T-cell (primary cell): ENCODE results near the gene CLDN18. TPM values are rescaled to one million over a fixed set of nuclear protein-coding genes. Genes with fewer than 3 reads are reported as not detected.

Experiments used
- ATAC-seq, 4 experiments: fragments of 200-7000 bp in 3 of 4; fragments of 150-1000 bp in 1 of 4; cut with Tn5 transposase; replicated peaks in 1 of 4; 1 replicate in 3 of 4; 2 replicates in 1 of 4; pipeline ENCODE4 v1.10.0; 2021; ENCODE audit warnings: moderate library complexity in 3 of 4, mild to moderate bottlenecking in 2 of 4, moderate number of reproducible peaks in 1 of 4
- CTCF ChIA-PET, 2 donors: fragments of 300-600 bp; sonication (Branson Sonifier 250); formaldehyde crosslinking; loops; one replicate each; lab custom pipeline; 2022; ENCODE audit warnings: antibody characterized with exemption in 2 of 2; lab: Charles Lee
- POLR2A ChIA-PET, 2 donors: fragments of 300-600 bp; sonication (Branson Sonifier 250); formaldehyde crosslinking; loops; one replicate each; lab custom pipeline; 2022; ENCODE audit warnings: antibody characterized with exemption in 2 of 2; lab: Charles Lee
- DNase-seq, 35 experiments: peaks; one replicate each; pipeline versions ENCODE4 v3.0.0 to v3.0.0-alpha.2; 2013 to 2023
- H3K27ac ChIP-seq: one replicate; pipeline ENCODE4 v1.5.1; 2013; ENCODE audit warnings: low read length
- H3K27me3 ChIP-seq, 2 experiments: replicated peaks in 1 of 2; 1 replicate in 1 of 2; 2 replicates in 1 of 2; pipeline versions ENCODE4 v1.6.1 to v1.7.0; 2013; ENCODE audit warnings: low read length in 1 of 2, mixed read lengths in 1 of 2; ENCODE audit not compliant: control insufficient read depth in 2 of 2, insufficient read depth in 2 of 2; ENCODE audit errors: extremely low read depth in 1 of 2
- H3K36me3 ChIP-seq, 2 donors: 1 replicate in 1 of 2; 2 replicates in 1 of 2; pipeline versions ENCODE4 v1.6.1 to v1.7.0; 2013; ENCODE audit warnings: low read length in 1 of 2; ENCODE audit not compliant: control insufficient read depth in 2 of 2, insufficient read depth in 1 of 2; ENCODE audit errors: extremely low read depth in 1 of 2
- H3K4me1 ChIP-seq, 2 experiments: 1 replicate in 1 of 2; 2 replicates in 1 of 2; pipeline versions ENCODE4 v1.6.1 to v1.7.0; 2013; ENCODE audit warnings: low read length in 2 of 2, mixed read lengths in 1 of 2; ENCODE audit not compliant: insufficient read depth in 2 of 2, control insufficient read depth in 1 of 2; ENCODE audit errors: extremely low read depth in 1 of 2
- H3K4me3 ChIP-seq, 2 donors: 1 replicate in 1 of 2; 2 replicates in 1 of 2; pipeline versions ENCODE4 v1.5.1 to v1.7.0; 2013; ENCODE audit warnings: mild to moderate bottlenecking in 2 of 2, low read length in 1 of 2, moderate library complexity in 1 of 2; ENCODE audit not compliant: control insufficient read depth in 1 of 2; ENCODE audit errors: extremely low read depth in 1 of 2
- H3K9me3 ChIP-seq: 2 replicates; pipeline ENCODE4 v1.7.0; 2013
- H3K27ac Mint-ChIP-seq, 2 donors: one replicate each; pipeline ENCODE4 v1.8.0; 2020 to 2021; ENCODE audit warnings: mild to moderate bottlenecking in 2 of 2, mixed read lengths in 2 of 2
- H3K27me3 Mint-ChIP-seq, 2 donors: one replicate each; pipeline ENCODE4 v1.8.0; 2021 to 2022; ENCODE audit warnings: mixed read lengths in 2 of 2
- H3K36me3 Mint-ChIP-seq: one replicate; pipeline ENCODE4 v1.8.0; 2021; ENCODE audit warnings: mixed read lengths
- H3K4me1 Mint-ChIP-seq, 3 donors: one replicate each; pipeline ENCODE4 v1.8.0; 2020 to 2022; ENCODE audit warnings: mixed read lengths in 3 of 3, mild to moderate bottlenecking in 1 of 3
- H3K4me3 Mint-ChIP-seq, 3 donors: one replicate each; pipeline ENCODE4 v1.8.0; 2020 to 2022; ENCODE audit warnings: mild to moderate bottlenecking in 3 of 3, mixed read lengths in 3 of 3, moderate library complexity in 3 of 3
- H3K9me3 Mint-ChIP-seq, 3 donors: one replicate each; pipeline ENCODE4 v1.8.0; 2020 to 2022; ENCODE audit warnings: mixed read lengths in 3 of 3
- WGBS: methylation state at CpG from one replicate; pipeline ENCODE4 v1.1.5; 2013; ENCODE audit warnings: missing lambda C conversion rate; ENCODE audit not compliant: insufficient coverage; 5-methylcytosine and 5-hydroxymethylcytosine counted together
- total RNA-seq, 35 experiments: library from RNA in 6 of 35; stranded (reverse) in 6 of 35; fragments of 120-200 nt in 1 of 35; gene quantifications; one replicate each; pipeline versions ENCODE4 v1.2.1 to v1.2.4 and lab custom pipeline; 2013 to 2026

CLDN18 gene
- total RNA-seq, 5 donors from 2014 or later (not counting 1 experiment from before 2014, with no cell fraction given), result 0.18 to 0.47 (median 0.23) TPM; not detected in 2

- H3K4me3 Mint-ChIP-seq, result no peak overlapping the region
- peaks cover 0 to 15% of the 10 kb centered on the region in 2 experiments for H3K27me3 ChIP-seq
- CTCF ChIA-PET, result interaction anchor here (0.6 to 1.7 kb wide), 4 partner anchors 10 to 946 kb away, joined by 3 to 5 read pairs (median 4); no protein-coding TSS in a partner anchor
- DNase-seq, result peak in 1 of 35 experiments; percentile 6
- H3K4me1 Mint-ChIP-seq, result no peaks in the 10 kb centered on the region
- no peaks in the 10 kb centered on the region for H3K36me3 ChIP-seq
- H3K4me1 ChIP-seq, result no peaks in the 10 kb centered on the region
- no peaks in the 10 kb centered on the region for H3K9me3 ChIP-seq
- no peak overlapping the region for H3K27ac ChIP-seq
- H3K9me3 Mint-ChIP-seq, result no peaks in the 10 kb centered on the region
- H3K27ac Mint-ChIP-seq, result no peak overlapping the region
- no peak overlapping the region for H3K4me3 ChIP-seq
- H3K36me3 Mint-ChIP-seq, result no peaks in the 10 kb centered on the region
- 22% methylated on average over 5 of the region's 8 CpGs for WGBS
- H3K27me3 Mint-ChIP-seq, result peaks cover 20 to 28% of the 10 kb centered on the region in 2 donors
- no peak for ATAC-seq
- POLR2A ChIA-PET, result no interaction called here
Observed at GRCh38 chr3:138051947-138052802, 42.2 kb downstream of the CLDN18 start.

- H3K9me3 ChIP-seq, result no peaks in the 10 kb centered on the region
- no peaks in the 10 kb centered on the region for H3K4me1 ChIP-seq
- H3K36me3 ChIP-seq, result no peaks in the 10 kb centered on the region
- no peak for DNase-seq
- H3K36me3 Mint-ChIP-seq, result no peaks in the 10 kb centered on the region
- ATAC-seq, result no peak
- no peaks in the 10 kb centered on the region for H3K9me3 Mint-ChIP-seq
- H3K27me3 Mint-ChIP-seq, result peaks cover 19 to 22% of the 10 kb centered on the region in 2 donors
- ChIA-PET CTCF (no interaction called here), POLR2A (no interaction called here)
- H3K4me3 ChIP-seq, result no peak overlapping the region
- H3K27me3 ChIP-seq, result peaks cover 0 to 12% of the 10 kb centered on the region in 2 experiments
- H3K27ac Mint-ChIP-seq, result no peak overlapping the region
- H3K4me3 Mint-ChIP-seq, result no peak overlapping the region
- WGBS, result no CpG with 5 or more reads among the region's 1 CpG
- H3K4me1 Mint-ChIP-seq, result no peaks in the 10 kb centered on the region
- no peak overlapping the region for H3K27ac ChIP-seq
Observed at GRCh38 chr3:138054057-138054456, 44.1 kb downstream of the CLDN18 start.

GRCh38 chr3:138057384-138057783 lies 47.4 kb downstream of the CLDN18 start:
- Mint-ChIP-seq H3K27me3 (peaks cover 13 to 19% of the 10 kb centered on the region in 2 donors), H3K27ac (no peak overlapping the region), H3K4me1 (no peaks in the 10 kb centered on the region), H3K9me3 (no peaks in the 10 kb centered on the region), H3K4me3 (no peak overlapping the region), H3K36me3 (no peaks in the 10 kb centered on the region)
- Histone ChIP-seq H3K4me1 (no peaks in the 10 kb centered on the region), H3K27ac (no peak overlapping the region), H3K27me3 (peaks cover 0 to 2% of the 10 kb centered on the region in 2 experiments), H3K9me3 (no peaks in the 10 kb centered on the region), H3K4me3 (no peak overlapping the region), H3K36me3 (no peaks in the 10 kb centered on the region)
- POLR2A ChIA-PET, result no interaction called here
- CTCF ChIA-PET, result interaction anchor here in 1 of 2 donors (1.0 kb wide), 1 partner anchor 10 kb away, joined by 3 read pairs; no protein-coding TSS in a partner anchor
- ATAC-seq (no peak), DNase-seq (no peak)
- no CpG with 5 or more reads among the region's 3 CpGs for WGBS

- H3K9me3 Mint-ChIP-seq, result no peaks in the 10 kb centered on the region
- Histone ChIP-seq H3K9me3 (no peaks in the 10 kb centered on the region), H3K4me3 (no peak overlapping the region), H3K36me3 (no peaks in the 10 kb centered on the region), H3K4me1 (no peaks in the 10 kb centered on the region), H3K27ac (no peak overlapping the region), H3K27me3 (peaks cover 0 to 2% of the 10 kb centered on the region in 2 experiments)
- no peak for DNase-seq
- H3K36me3 Mint-ChIP-seq, result no peaks in the 10 kb centered on the region
- no peak overlapping the region for H3K4me3 Mint-ChIP-seq
- CTCF ChIA-PET, result no interaction called here
- POLR2A ChIA-PET, result no interaction called here
- peaks cover 6 to 12% of the 10 kb centered on the region in 2 donors for H3K27me3 Mint-ChIP-seq
- H3K4me1 Mint-ChIP-seq, result no peaks in the 10 kb centered on the region
- no peak for ATAC-seq
- H3K27ac Mint-ChIP-seq, result no peak overlapping the region
Observed at GRCh38 chr3:138059261-138059660, 49.3 kb downstream of the CLDN18 start.

- WGBS, result no CpG with 5 or more reads among the region's 2 CpGs
- H3K4me1 ChIP-seq, result no peaks in the 10 kb centered on the region
- H3K27ac ChIP-seq, result no peak overlapping the region
- H3K9me3 ChIP-seq, result no peaks in the 10 kb centered on the region
- CTCF ChIA-PET, result interaction anchor here in 1 of 2 donors (0.9 kb wide), 1 partner anchor 13 kb away, joined by 3 read pairs; no protein-coding TSS in a partner anchor
- POLR2A ChIA-PET, result no interaction called here
- no peak overlapping the region for H3K4me3 ChIP-seq
- H3K9me3 Mint-ChIP-seq, result no peaks in the 10 kb centered on the region
- no peak overlapping the region for H3K27ac Mint-ChIP-seq
- ATAC-seq, result no peak
- H3K4me3 Mint-ChIP-seq, result no peak overlapping the region
- H3K27me3 ChIP-seq, result peaks cover 0 to 7% of the 10 kb centered on the region in 2 experiments
- H3K27me3 Mint-ChIP-seq, result peaks cover 2 to 5% of the 10 kb centered on the region in 2 donors
- H3K4me1 Mint-ChIP-seq, result no peaks in the 10 kb centered on the region
- no peak for DNase-seq
- no peaks in the 10 kb centered on the region for H3K36me3 ChIP-seq
- no peaks in the 10 kb centered on the region for H3K36me3 Mint-ChIP-seq
Observed at GRCh38 chr3:138060792-138061191, 50.8 kb downstream of the CLDN18 start.

- no CpG with 5 or more reads among the region's 2 CpGs for WGBS
- no peaks in the 10 kb centered on the region for H3K36me3 Mint-ChIP-seq
- no peak overlapping the region for H3K4me3 Mint-ChIP-seq
- CTCF ChIA-PET, result interaction anchor here in 1 of 2 donors (0.8 kb wide), 1 partner anchor 10 kb away, joined by 3 read pairs; no protein-coding TSS in a partner anchor
- POLR2A ChIA-PET, result no interaction called here
- Histone ChIP-seq H3K4me3 (no peak overlapping the region), H3K9me3 (no peaks in the 10 kb centered on the region), H3K36me3 (no peaks in the 10 kb centered on the region), H3K27ac (no peak overlapping the region), H3K4me1 (no peaks in the 10 kb centered on the region), H3K27me3 (peaks cover 0 to 7% of the 10 kb centered on the region in 2 experiments)
- ATAC-seq, result no peak
- DNase-seq, result no peak
- no peaks in the 10 kb centered on the region for H3K4me1 Mint-ChIP-seq
- H3K27ac Mint-ChIP-seq, result no peak overlapping the region
- peaks cover 0 to 2% of the 10 kb centered on the region in 2 donors for H3K27me3 Mint-ChIP-seq
- H3K9me3 Mint-ChIP-seq, result no peaks in the 10 kb centered on the region
Observed at GRCh38 chr3:138062037-138062436, 52.1 kb downstream of the CLDN18 start.
